Measurements from ENCODE around the gene CYP26B1.

- no peak for TF ChIP-seq POLR2A (IDR thresholded peaks at IDR 0.05)
- no peak for TF ChIP-seq CTCF (IDR thresholded peaks at IDR 0.05 in 4 of 5, conservative IDR thresholded peaks at IDR 0.05 in 1 of 5)
Measured at GRCh38 chr2:72173640-72174321, 26.1 kb upstream of the CYP26B1 start.
